Measurements from ENCODE around the gene CCR3.
"Not testable (repeated sequence)": the region's sequence is repeated elsewhere in the genome, so short reads cannot be mapped to it uniquely, and the experiment has no call there.

Gene CCR3
- total RNA-seq = 0 to 2.7 (median 0.11) reads per million in 9 experiments

GRCh38 chr3:46242120-46242519 lies at the start of gene CCR3:
TSS of gene CCR3 (plus strand) at chr3:46242460. CDS start at chr3:46265159, 22,699 bp downstream.
- H3K9me3 Mint-ChIP-seq = no peaks in the 10 kb centered on the region
- H3K4me3 Mint-ChIP-seq = peak within 1 kb of the TSS in 1 of 2 donors; percentile 9
- peak; percentile 14 for ATAC-seq (replicated peaks)
- peaks cover 6 to 10% of the 10 kb centered on the region in 2 donors for H3K4me1 Mint-ChIP-seq (ENCODE audit: low read depth in 2 of 2)
- no peak for DNase-seq
- H3K27me3 Mint-ChIP-seq = no peaks in the 10 kb centered on the region
- peaks cover 2% of the 10 kb centered on the region for H3K36me3 Mint-ChIP-seq (ENCODE audit: insufficient read depth)
- H3K27ac Mint-ChIP-seq = peak within 1 kb of the TSS in 1 of 2 donors; percentile 12

DNA sequence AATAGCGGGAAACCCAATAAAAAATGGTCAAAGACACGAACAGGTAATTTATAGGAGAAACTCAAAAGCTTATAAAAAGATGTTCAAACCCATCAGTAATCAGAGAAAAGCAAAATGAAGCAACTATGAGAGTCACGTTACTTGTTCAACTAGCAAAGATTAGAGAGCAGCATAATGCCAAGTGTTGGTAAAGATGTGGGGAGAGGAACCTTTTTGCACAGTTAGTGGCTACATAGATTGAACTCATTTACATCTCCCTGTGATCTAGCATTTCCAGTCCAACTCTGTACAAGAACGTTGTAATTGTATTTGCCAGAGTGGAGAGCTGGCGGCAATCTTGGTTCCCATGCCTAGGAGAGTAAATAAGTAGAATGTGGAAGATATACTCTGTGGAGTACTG lies 49.3 kb upstream of the CCR3 start:
- Mint-ChIP-seq H3K9me3 (no peaks in the 10 kb centered on the region), H3K4me1 (ENCODE audit: low read depth in 2 of 2) (peaks cover 4% of the 10 kb centered on the region in 2 donors), H3K27me3 (no peaks in the 10 kb centered on the region), H3K27ac (no peak overlapping the region), H3K36me3 (ENCODE audit: insufficient read depth) (peaks cover 3% of the 10 kb centered on the region), H3K4me3 (no peak overlapping the region)
- ATAC-seq (replicated peaks) (no peak), DNase-seq (no peak)

DNA sequence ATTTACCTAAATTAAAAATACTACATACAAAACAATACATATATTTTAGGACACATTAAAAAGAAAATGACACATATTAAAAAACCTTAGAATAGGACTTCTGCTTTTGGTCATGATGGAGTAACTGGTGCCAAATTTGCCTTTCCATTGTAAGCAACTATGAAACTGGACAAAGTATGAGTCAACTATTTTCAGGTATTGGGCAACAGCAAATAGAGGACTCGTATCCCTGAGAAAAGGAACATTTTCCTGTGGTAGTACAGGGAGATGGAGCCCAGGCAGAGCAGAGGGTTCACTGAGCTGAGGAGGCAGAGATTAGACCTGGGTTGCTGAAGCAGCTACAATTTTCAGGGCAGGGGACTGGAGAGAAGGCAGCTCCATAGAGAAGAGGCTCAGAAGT lies 48.8 kb upstream of the CCR3 start:
- Mint-ChIP-seq H3K27ac (peak overlapping the region in 1 of 2 donors; percentile 31), H3K4me1 (ENCODE audit: low read depth in 2 of 2) (no peaks in the 10 kb centered on the region), H3K9me3 (no peaks in the 10 kb centered on the region), H3K4me3 (no peak overlapping the region), H3K36me3 (ENCODE audit: insufficient read depth) (peaks cover 3% of the 10 kb centered on the region), H3K27me3 (no peaks in the 10 kb centered on the region)
- no peak for DNase-seq
- no peak for ATAC-seq (replicated peaks)

GRCh38 chr3:46194868-46195553 lies 47.2 kb upstream of the CCR3 start:
- no peaks in the 10 kb centered on the region for H3K9me3 Mint-ChIP-seq
- peaks cover 3% of the 10 kb centered on the region for H3K36me3 Mint-ChIP-seq (ENCODE audit: insufficient read depth)
- H3K4me1 Mint-ChIP-seq (ENCODE audit: low read depth in 2 of 2) = no peaks in the 10 kb centered on the region
- ATAC-seq (replicated peaks) = no peak
- H3K4me3 Mint-ChIP-seq = no peak overlapping the region
- H3K27ac Mint-ChIP-seq = no peak overlapping the region
- DNase-seq = no peak
- no peaks in the 10 kb centered on the region for H3K27me3 Mint-ChIP-seq

- Mint-ChIP-seq H3K27me3 (no peaks in the 10 kb centered on the region), H3K4me3 (no peak overlapping the region), H3K9me3 (no peaks in the 10 kb centered on the region), H3K36me3 (ENCODE audit: insufficient read depth) (peaks cover 3% of the 10 kb centered on the region), H3K4me1 (ENCODE audit: low read depth in 2 of 2) (peaks cover 0 to 4% of the 10 kb centered on the region in 2 donors), H3K27ac (no peak overlapping the region)
- no peak for ATAC-seq (replicated peaks)
- DNase-seq = no peak
These were observed 45.9 kb upstream of the CCR3 start for GRCh38 chr3:46196261-46196957.

- DNase-seq = no peak
- Mint-ChIP-seq H3K4me3 (no peak overlapping the region), H3K27me3 (no peaks in the 10 kb centered on the region), H3K36me3 (ENCODE audit: insufficient read depth) (peaks cover 29% of the 10 kb centered on the region), H3K27ac (peak overlapping the region in 1 of 2 donors; percentile 30), H3K9me3 (no peaks in the 10 kb centered on the region), H3K4me1 (ENCODE audit: low read depth in 2 of 2) (peaks cover 3 to 22% of the 10 kb centered on the region in 2 donors)
- ATAC-seq (replicated peaks) = no peak
These were observed 42.0 kb upstream of the CCR3 start for GRCh38 chr3:46200211-46200610.

- DNase-seq (no peak), ATAC-seq (replicated peaks) (no peak)
- Mint-ChIP-seq H3K9me3 (no peaks in the 10 kb centered on the region), H3K4me1 (ENCODE audit: low read depth in 2 of 2) (peaks cover 9 to 26% of the 10 kb centered on the region in 2 donors), H3K27ac (no peak overlapping the region), H3K4me3 (no peak overlapping the region), H3K36me3 (ENCODE audit: insufficient read depth) (peaks cover 29% of the 10 kb centered on the region), H3K27me3 (no peaks in the 10 kb centered on the region)
These were observed 41.5 kb upstream of the CCR3 start for GRCh38 chr3:46200790-46201189.

GRCh38 chr3:46202535-46202934 lies 39.7 kb upstream of the CCR3 start:
- no peak overlapping the region for H3K4me3 Mint-ChIP-seq
- ATAC-seq (replicated peaks) (no peak), DNase-seq (no peak)
- peaks cover 29% of the 10 kb centered on the region for H3K36me3 Mint-ChIP-seq (ENCODE audit: insufficient read depth)
- no peaks in the 10 kb centered on the region for H3K27me3 Mint-ChIP-seq
- no peaks in the 10 kb centered on the region for H3K9me3 Mint-ChIP-seq
- H3K4me1 Mint-ChIP-seq (ENCODE audit: low read depth in 2 of 2) = peaks cover 25 to 40% of the 10 kb centered on the region in 2 donors
- peak overlapping the region in 1 of 2 donors; percentile 53 for H3K27ac Mint-ChIP-seq

DNA sequence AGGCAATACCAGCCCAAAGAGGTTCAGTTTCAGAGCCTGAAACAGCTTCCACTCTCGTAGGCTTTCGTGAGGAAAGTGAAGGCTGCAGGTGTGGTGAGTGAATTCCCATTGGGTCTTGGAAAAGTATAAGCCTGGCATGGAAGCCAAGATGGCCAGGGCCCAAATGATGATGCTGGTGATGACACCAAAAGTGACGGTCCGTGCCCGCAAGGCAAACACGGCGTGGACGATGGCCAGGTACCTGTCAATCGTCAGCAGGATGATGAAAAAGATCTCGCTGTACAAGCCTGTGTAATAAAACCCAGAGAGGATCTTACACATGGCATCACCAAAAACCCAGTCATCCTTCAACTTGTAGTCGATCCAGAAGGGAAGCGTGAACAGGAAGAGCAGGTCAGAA lies 38.6 kb upstream of the CCR3 start:
- no peaks in the 10 kb centered on the region for H3K27me3 Mint-ChIP-seq
- no peak for DNase-seq
- ATAC-seq (replicated peaks) = no peak
- H3K27ac Mint-ChIP-seq = peak overlapping the region in 1 of 2 donors; percentile 52
- peaks cover 36 to 50% of the 10 kb centered on the region in 2 donors for H3K4me1 Mint-ChIP-seq (ENCODE audit: low read depth in 2 of 2)
- H3K4me3 Mint-ChIP-seq = no peak overlapping the region
- H3K36me3 Mint-ChIP-seq (ENCODE audit: insufficient read depth) = peaks cover 36% of the 10 kb centered on the region
- no peaks in the 10 kb centered on the region for H3K9me3 Mint-ChIP-seq

DNA sequence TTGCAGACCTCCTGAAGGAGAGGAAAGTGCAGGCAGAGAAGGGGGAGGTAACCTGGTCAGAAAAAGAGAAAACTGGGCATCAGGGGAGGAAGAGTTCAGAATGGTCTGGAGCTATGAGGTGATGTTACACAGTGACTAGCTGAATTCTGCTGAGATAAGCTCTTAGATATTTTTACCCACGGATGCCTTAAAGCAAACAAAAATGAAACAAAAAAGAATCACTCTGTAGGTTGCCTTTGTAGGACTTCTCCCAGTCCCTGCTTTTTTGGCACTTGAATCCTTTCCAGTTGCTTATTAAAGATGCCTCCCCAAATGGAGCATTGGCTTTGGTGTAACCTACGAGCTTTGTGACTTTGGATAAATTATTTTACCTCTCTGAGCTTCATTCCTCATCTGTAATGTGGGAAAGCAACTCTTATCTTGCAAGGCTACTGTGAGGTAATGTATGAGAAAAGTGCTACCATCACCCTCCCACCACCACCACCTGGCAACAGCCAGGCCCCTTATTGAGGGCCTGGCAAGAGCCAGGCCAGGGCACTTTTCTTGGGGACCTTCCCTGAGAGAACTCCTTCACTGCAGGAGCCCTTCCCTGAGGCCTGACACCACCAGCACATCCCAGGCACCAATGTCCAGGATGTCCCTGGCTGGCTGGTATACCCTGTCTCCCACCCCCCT lies 36.8 kb upstream of the CCR3 start:
- no peaks in the 10 kb centered on the region for H3K9me3 Mint-ChIP-seq
- H3K4me1 Mint-ChIP-seq (ENCODE audit: low read depth in 2 of 2) = peaks cover 44 to 56% of the 10 kb centered on the region in 2 donors
- ATAC-seq (replicated peaks) (no peak), DNase-seq (no peak)
- peak overlapping the region; percentile 73 to 81 for H3K4me3 Mint-ChIP-seq
- H3K27ac Mint-ChIP-seq = peak overlapping the region; percentile 79 to 84
- no peaks in the 10 kb centered on the region for H3K27me3 Mint-ChIP-seq
- H3K36me3 Mint-ChIP-seq (ENCODE audit: insufficient read depth) = peaks cover 39% of the 10 kb centered on the region

DNA sequence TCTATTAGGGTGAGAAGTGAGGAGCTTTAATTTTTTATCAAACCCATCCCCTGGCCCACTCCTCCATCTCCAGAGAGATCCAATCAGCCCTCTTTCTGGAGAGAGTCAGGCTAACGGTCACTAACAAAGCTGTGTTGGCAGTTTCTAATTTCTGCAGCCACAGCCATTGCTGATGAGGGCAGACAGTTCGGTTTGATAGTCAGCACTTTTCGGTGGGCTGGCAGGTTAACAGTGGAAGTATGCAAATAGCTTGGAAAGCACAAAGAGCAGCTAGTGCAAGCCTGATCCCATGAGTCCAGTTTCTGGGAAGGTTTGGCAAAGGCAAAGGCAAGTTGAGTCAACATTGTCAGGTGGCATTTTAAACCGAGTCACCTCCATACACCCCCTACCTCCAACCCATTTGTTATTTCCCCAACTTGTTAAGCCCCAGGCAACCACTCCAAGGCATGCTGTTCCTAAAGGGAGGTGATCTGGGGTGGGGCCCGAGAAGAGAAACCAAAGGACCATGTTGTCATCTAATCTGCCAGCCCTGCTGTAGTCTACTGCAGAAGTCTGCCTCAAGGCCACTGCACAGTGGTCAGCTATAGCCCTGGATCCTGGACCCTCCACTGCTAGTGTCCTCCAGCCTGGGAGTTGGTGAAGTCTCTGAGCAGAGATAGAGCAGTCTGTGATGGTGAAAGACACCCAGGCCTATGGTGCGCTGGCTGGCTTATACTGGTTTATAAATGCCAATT lies 35.8 kb upstream of the CCR3 start:
- H3K9me3 Mint-ChIP-seq = no peaks in the 10 kb centered on the region
- H3K27me3 Mint-ChIP-seq = no peaks in the 10 kb centered on the region
- peaks cover 36% of the 10 kb centered on the region for H3K36me3 Mint-ChIP-seq (ENCODE audit: insufficient read depth)
- DNase-seq = no peak
- no peak for ATAC-seq (replicated peaks)
- H3K27ac Mint-ChIP-seq = peak overlapping the region; percentile 79 to 84
- peaks cover 44 to 54% of the 10 kb centered on the region in 2 donors for H3K4me1 Mint-ChIP-seq (ENCODE audit: low read depth in 2 of 2)
- H3K4me3 Mint-ChIP-seq = peak overlapping the region; percentile 73 to 81

DNA sequence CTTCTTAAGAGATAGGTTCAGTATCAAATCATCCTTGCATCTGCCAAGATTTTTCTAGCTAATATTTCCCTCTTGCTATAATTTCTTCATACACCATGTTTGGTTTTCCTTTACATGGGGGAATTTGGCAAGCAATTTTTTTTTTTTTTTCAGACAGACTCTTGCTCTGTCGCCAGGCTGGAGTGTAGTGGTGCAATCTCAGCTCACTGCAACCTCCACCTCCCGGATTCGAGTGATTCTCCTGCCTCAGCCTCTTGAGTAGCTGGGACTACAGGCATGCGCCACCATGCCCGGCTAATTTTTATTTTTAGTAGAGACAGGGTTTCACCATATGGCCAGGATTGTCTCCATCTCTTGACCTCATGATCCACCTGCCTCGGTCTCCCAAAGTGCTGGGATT lies 34.7 kb upstream of the CCR3 start:
- Mint-ChIP-seq H3K4me3 (peak overlapping the region; percentile 73 to 81), H3K4me1 (ENCODE audit: low read depth in 2 of 2) (peaks cover 44 to 51% of the 10 kb centered on the region in 2 donors), H3K27ac (peak overlapping the region; percentile 84 to 92), H3K36me3 (ENCODE audit: insufficient read depth) (peaks cover 25% of the 10 kb centered on the region)
- ATAC-seq (replicated peaks); DNase-seq; H3K27me3 Mint-ChIP-seq; H3K9me3 Mint-ChIP-seq: not testable (repeated sequence)

DNA sequence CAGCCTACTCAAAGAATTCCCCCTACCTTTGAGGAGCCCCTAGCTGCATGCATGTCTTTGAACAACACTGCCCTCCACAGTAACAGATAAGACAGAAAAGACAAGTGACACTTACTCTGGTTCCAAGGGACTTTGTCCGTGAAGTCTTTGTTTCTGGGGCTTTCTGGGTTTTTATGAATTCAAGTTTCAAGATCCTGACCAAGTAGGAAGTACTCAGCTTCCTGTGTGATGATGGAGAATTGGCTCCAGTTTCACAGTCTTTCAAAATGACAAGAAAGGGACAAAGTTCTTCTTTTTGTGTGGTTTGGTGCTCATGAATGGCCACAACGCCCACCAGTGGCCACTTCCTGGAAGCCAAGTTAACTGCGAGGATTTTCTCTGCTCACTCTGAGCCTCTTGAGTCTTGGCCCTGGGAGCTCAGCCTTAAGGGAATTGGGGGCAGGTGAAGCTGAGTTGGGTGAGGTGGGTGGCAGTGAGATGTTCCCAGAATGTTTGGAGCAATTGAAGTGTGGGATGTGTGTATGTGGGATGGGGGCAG lies 34.0 kb upstream of the CCR3 start, which contains the start of gene CCR1:
CCR1 (minus strand) TSS at position 147 of the 538 bp plus-strand sequence. CDS start 4,000 bp downstream, outside the sequence.
- Mint-ChIP-seq H3K9me3 (no peaks in the 10 kb centered on the region), H3K27ac (peak within 1 kb of the TSS; percentile 84 to 92), H3K27me3 (no peaks in the 10 kb centered on the region), H3K4me1 (ENCODE audit: low read depth in 2 of 2) (peaks cover 44 to 47% of the 10 kb centered on the region in 2 donors), H3K36me3 (ENCODE audit: insufficient read depth) (peaks cover 18% of the 10 kb centered on the region), H3K4me3 (peak within 1 kb of the TSS; percentile 73 to 81)
- DNase-seq (peak; percentile 38 to 48 (median 45)), ATAC-seq (replicated peaks) (peak; percentile 76)
